Occipital lobe (tissue), 2 donors: ENCODE results near the gene ROGDI. TPM values are rescaled to one million over a fixed set of nuclear protein-coding genes. Genes with fewer than 3 reads are reported as not detected.
A peak's percentile ranks its signal among the peaks of the same experiment; 100 is the strongest.
"Not testable (repeated sequence)": the region's sequence is repeated elsewhere in the genome, so short reads cannot be mapped to it uniquely, and the experiment has no call there.

Experiments used
- DNase-seq: peaks from one replicate; lab custom pipeline; 2025; lab: John Stamatoyannopoulos, UW
- total RNA-seq: library from RNA; depleted of rRNA; stranded (reverse); fragments of >200 nt; gene quantifications from one replicate; pipeline ENCODE4 v1.2.3, GENCODE V29; 2014

Gene ROGDI
- total RNA-seq, 1 donor from 2014 or later = 38.7 TPM

- DNase-seq = no peak
These were observed 9.4 kb downstream of the ROGDI start for GRCh38 chr16:4792951-4793513.

DNA sequence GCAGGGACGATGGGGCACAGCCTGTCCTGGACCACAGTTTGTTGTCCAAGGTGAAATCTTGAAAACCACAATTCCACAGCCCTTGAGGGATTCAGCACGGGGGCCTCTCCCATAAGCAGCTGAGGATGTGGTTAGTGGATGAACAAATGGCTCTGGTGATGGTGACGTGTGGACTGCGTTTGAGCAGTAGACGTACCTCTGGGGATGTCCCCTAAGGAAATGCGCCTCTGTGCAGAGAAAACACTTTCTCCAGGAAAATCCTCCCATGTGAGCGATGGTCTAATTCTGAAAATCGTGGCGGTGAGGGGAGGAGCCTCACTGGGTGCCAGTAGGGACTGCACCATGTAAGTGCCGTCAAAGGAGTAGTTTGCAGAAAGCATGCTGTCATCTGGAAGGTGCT, 11.6 kb downstream of the ROGDI start:
- DNase-seq = no peak

- no peak for DNase-seq
These were observed 12.2 kb downstream of the ROGDI start for GRCh38 chr16:4790261-4790660.

DNA sequence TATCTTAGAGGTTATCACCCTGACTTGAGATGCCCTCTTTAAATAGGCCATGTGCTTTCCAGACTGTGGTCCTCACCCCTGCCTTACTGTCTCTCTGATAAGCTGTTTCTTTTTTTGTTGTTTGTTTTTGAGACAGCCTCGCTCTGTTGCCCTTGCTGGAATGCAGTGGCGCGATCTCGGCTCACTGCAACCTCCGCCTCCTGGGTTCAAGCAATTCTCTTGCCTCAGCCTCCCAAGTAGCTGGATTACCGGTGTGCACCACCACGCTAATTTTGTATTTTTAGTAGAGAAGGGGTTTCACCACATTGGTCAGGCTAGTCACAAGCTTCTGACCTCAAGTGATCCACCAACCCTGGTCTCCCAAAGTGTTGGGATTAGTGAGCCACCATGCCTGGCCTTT, 13.5 kb downstream of the ROGDI start:
- no peak for DNase-seq

GRCh38 chr16:4788489-4788889, 13.9 kb downstream of the ROGDI start:
- no peak for DNase-seq

DNA sequence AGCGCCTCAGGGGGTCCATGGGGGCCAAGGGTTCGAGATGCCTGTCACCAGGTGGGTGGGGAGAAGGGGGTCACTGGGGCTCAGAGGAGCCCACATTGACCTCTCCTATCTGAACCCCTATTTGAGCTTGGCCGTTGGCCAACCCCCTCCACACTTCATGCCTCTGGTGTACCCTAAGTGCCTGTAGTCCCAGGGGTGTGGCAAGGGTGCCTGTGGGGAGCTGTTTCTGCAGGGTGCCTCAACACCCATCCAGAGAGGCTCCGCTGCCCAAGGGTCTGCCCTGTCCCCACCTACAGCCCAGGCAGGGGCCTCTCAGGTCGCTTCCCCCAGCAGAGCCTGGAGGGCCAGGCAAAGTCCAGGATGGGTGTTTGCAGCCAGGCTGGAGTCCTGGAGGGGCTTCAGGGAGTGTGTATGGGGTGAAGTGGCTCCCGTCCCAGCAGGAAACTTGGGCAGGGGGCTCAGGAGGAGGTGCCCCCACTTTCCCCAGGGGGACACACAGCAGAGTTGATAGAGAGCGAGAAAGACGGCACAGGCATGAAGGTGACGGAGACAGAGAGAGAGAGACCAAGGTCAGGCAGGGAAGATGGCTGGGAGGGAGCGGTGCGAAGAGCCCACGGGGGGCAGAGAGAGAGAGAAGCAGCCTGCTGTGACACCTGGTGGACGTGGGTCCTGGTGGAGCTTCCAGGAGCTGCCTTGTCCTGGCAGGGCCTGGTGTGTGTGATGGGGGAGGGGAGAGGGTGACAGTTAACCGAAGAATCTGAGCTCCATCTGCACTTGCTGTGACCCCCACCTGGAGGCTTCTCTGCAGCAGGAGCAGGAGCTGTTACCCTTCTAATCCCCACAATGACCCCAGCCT, 14.6 kb downstream of the ROGDI start, which contains the start of gene SEPTIN12:
TSS of gene SEPTIN12 (minus strand) at position 719 of the 856 bp plus-strand sequence. CDS start at position 19, 700 bp downstream.
- DNase-seq = no peak

DNA sequence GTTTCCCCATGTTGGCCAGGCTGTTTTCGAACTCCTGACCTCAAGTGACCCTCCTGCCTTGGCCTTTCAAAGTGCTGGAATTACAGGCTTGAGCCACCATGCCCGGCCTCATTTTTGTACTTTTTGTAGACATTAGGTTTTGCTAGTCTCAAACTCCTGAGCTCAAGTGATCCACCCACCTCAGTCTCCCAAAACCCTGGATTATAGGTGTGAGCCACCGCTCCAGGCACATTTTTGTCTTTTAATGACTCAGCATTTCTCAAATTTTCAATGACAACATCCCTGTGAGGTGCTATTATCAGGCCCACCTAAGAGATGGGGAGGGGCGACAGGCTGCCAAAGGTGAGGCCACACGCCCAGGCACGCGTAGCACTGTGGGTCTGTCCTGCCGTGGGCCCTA, 15.4 kb downstream of the ROGDI start:
- DNase-seq = no peak

DNA sequence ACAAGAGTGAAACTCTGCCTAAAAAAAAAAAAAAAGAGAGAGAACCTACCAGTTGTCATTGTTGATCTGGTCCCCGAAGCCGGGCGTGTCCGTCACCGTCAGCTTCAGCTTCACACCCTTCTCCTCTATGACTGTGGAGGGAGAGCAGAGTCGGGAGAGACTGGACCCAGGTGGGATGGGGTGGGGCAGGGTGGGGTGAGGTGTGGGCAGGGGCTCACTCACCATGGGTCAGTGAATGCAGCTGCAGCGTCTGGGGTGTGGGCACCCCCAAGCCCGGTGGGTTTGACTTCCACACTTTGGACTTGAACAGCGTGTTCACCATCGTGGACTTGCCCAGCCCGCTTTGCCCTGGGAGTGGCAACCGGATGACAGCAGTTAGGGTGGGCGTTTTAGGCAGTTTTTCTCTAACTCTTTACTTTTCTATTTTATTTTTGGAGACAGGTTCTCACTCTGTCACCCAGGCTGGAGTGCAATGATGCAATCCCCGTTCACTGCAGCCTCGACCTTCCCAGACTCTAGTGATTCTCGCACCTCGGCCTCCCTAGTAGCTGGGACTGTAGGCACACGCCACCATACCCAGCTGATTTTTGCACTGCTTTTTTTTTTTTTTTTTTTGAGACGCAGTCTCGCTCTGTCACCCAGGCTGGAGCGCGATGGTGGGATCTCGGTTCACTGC, 16.5 kb downstream of the ROGDI start:
- DNase-seq = no peak

DNA sequence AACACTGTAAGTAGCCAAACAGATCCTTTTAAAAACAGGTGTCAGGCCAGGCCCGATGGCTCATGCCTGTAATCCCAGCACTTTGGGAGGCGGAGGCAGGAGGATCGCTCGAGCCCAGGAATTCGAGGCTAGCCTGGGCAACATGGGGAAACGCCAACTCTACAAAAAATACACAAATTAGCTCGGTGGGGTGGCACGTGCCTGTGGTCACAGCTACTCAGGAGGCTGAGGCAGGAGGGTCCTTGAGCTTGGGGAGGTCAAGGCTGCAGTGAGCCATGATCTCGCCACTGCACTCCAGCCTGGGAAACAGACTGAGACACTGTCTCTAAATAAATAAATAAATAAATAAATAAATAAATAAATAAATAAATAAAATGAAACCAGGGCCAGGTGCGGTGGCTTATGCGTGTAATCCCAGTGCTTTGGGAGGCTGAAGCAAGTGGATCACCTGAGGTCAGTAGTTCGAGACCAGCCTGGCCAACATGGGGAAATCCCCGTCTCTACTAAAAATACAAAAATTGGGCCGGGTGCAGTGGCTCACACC, 17.9 kb downstream of the ROGDI start:
- not testable (repeated sequence) for DNase-seq

DNA sequence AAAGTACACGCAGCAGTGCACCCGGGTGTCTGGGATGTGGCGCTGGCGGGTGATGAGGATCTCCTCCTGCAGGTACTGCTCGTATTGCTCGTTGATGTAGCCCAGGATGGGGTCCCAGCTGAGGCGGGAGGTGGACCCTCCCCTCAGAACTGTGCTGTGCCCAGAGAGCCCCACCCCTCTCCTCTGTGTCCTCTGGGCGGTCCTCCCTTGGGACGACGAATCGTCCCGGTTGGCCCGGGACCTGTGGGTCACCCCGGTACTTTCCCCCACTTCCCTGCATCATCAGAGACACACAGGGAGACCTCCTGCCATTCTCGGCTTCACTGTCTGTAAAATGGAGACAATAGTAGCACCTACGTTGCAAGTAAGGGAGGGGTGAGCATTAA, 18.5 kb downstream of the ROGDI start:
- DNase-seq = no peak

GRCh38 chr16:4783251-4783950, 19.0 kb downstream of the ROGDI start:
- DNase-seq = no peak

DNA sequence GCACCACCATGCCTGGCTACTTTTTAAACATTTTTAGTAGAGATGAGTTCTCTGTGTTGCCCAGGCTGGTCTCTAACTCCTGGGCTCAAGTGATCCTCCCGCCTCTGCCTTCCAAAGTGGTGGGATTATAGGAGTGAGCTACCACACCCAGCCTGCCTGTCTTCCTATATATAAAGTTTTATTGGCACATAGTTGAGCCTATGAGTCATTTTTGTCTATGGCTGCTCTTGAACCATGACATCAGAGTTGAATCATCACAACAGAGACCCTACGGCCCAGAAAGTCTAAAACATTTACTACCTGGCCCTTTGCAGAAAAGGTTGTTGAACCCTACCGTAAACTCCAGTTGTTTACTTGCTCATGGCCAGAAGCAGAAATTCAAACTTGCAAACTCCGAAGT, 22.2 kb downstream of the ROGDI start:
- DNase-seq = no peak

DNA sequence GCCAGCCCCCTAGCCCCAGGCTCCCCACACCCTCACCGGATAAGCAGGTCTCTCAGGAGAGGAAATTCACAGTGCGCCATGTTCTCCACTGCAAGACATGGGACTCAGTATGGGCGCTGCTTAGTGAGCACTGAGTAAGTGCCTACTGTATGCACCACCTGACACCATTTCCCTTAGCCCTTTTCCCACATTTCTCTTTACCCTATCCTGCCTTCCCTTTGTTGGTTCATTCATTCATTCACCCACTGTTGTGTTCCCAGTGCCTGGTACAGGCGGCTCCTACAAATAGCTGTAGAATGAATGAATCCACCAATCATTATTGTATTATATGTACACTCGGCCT, 24.4 kb downstream of the ROGDI start:
- DNase-seq = no peak

DNA sequence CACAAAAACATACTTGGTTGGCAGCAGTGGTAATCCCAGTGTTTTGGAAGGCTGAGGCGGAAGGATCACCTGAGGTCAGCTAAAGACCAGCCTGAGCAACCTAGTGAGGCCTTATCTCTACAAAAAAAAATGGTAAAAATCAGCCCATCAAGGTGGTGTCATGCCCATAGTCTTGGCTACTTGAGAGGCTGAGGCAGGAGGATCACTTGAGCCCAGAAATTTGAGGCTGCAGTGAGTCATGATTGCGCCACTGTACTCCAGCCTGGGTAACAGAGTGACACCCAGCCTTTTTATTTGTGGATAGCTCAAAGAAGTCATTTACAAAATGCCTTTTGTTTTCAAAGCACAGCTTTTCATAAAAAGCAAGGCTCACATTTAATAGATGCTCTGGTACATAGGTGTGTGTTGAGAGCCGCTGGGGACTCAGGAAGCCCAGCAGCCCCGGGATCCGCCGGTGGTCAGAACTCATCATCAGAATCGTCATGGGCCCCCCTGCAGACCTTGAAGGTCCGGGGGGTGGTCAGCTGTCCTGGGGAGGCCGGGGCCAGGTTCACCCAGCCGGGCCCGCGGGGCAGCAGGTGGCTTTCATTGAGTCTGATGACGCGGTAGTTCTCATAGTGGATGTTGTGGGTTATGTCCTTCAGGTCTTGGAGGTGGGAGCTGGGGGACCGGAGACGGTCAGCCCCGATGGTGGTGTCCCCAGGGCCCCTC, 24.9 kb downstream of the ROGDI start:
- DNase-seq = no peak

GRCh38 chr16:4776141-4776705, 26.2 kb downstream of the ROGDI start:
- no peak for DNase-seq

DNA sequence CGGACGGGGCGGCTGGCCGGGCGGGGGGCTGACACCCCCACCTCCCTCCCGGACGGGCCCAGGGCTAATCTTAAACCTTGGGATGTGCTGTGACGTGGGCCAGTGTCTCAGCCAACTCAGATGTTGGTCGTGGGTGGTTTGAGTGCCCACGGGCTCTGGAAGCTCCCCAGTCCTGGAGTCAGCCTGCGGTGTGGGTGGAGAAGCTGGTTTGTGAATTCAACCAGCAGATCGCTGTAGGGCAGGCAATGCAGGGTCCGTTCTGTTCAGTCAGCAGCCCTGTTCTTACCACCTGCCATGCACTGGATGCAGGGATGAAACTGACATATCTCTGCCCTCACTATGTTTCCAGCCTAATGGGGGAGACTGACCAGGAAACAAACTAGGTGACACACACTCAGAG, 27.4 kb downstream of the ROGDI start:
- no peak for DNase-seq

DNA sequence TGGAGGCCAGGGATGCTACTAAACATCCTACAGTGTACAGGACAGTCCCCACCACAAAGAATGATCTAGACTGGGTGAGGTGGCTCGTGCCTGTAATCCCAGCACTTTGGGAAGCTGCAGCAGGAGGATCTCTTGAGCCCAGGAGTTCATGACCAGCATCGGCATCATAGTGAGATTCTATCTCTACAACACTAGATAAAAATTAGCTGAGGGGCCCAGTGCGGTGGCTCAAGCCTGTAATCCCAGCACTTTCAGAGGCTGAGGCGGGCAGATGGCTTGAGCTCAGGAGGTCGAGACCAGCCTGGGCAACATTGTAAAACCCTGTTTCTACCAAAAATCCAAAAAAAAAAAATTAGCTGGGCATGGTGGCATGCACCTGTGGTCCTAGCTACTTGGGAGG, 30.1 kb downstream of the ROGDI start:
- DNase-seq = no peak

- no peak for DNase-seq
These were observed 30.8 kb downstream of the ROGDI start for GRCh38 chr16:4771646-4772045.

- no peak for DNase-seq
These were observed 33.2 kb downstream of the ROGDI start for GRCh38 chr16:4769306-4769638.

DNA sequence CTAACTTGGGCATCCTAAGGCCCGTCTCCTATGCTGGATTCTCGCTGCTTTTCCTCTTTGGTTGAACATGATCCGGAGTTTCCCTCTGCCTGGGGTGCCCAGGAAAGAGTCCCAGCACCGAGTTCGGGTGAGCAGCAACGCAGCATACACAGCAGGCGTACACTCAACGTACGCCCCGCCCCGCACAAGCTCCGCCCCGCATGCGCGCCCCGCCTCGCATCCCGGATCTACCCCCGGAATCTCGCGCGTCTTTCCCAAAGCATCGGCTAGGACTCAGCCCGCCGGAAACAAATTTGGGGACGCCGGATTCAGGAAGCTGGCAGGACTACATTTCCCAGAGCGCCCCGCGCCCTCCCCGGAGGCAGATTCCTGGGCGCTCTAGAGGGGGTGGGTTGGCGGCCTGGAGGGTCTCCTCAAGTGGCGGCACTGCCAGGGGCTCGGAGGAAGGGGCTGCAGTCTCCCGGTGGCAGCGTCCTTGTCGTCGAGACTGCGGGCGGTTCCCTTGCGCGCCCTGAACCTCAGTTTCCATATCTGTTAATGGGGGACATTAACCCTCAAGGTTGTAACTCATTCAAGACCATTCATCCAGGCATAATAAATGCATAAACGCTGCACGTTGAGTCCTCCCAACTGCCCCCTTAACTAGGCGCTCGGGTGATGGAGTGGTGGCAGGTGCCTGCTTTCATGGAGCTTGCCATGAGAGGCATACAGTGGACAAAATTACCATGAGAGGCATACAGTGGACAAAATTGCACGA, 33.7 kb downstream of the ROGDI start:
- DNase-seq = peak; percentile 94
